ENCODE measurements around the gene MIA. TPM values are rescaled to one million over a fixed set of nuclear protein-coding genes. Genes with fewer than 3 reads are reported as not detected.

MIA gene
- total RNA-seq = not detected in 2 replicates

GRCh38 chr19:40774916-40775631 lies at the start of gene MIA:
Gene MIA (plus strand): TSS chr19:40775521. CDS start chr19:40775543, 22 bp downstream.

GRCh38 chr19:40750058-40750873 lies 25.1 kb upstream of the MIA start, which contains the start of gene ACTMAP:
Gene ACTMAP (minus strand): TSS chr19:40750477. CDS start chr19:40749803, 674 bp downstream.

GRCh38 chr19:40750874-40751537 lies 24.3 kb upstream of the MIA start, which contains the start of gene SNRPA:
Gene SNRPA (plus strand): TSS chr19:40751203. CDS start chr19:40751409, 206 bp downstream.

GRCh38 chr19:40777937-40778705 lies 2.8 kb downstream of the MIA start, which contains the start of gene RAB4B:
Gene RAB4B (plus strand): TSS chr19:40778247. CDS start chr19:40778376, 129 bp downstream.

GRCh38 chr19:40798683-40799557 lies 23.6 kb downstream of the MIA start, which contains the start of gene EGLN2:
Gene EGLN2 (plus strand): TSS chr19:40799191. CDS start chr19:40800573, 1,382 bp downstream.

Other genes starting within 250 kb of the MIA start
- gene SHKBP1, start 198.6 kb upstream of the MIA start, total RNA-seq = 56.2 and 72.0 TPM in 2 replicates
- gene LTBP4, start 174.2 kb upstream of the MIA start, total RNA-seq = 45.9 and 59.1 TPM in 2 replicates
- gene NUMBL, start 84.9 kb upstream of the MIA start, total RNA-seq = 37.2 and 43.6 TPM in 2 replicates
- gene COQ8B, start 58.6 kb upstream of the MIA start, total RNA-seq = 19.3 and 23.8 TPM in 2 replicates
- 17.8 and 17.9 TPM in 2 replicates for gene ITPKC, start 58.4 kb upstream of the MIA start, total RNA-seq
- gene ACTMAP, start 25.0 kb upstream of the MIA start, total RNA-seq = 1.6 and 2.9 TPM in 2 replicates
- gene SNRPA, start 24.3 kb upstream of the MIA start, total RNA-seq = 36.8 and 62.7 TPM in 2 replicates
- gene RAB4B, start 2.7 kb downstream of the MIA start, total RNA-seq = 28.9 and 30.1 TPM in 2 replicates
- 64.8 and 99.0 TPM in 2 replicates for gene EGLN2, start 23.7 kb downstream of the MIA start, total RNA-seq
- not detected in 2 replicates for gene CYP2A6, start 74.9 kb downstream of the MIA start, total RNA-seq
- gene CYP2A7, start 106.7 kb downstream of the MIA start, total RNA-seq = not detected in 2 replicates
- not detected in 2 replicates for gene CYP2B6, start 215.8 kb downstream of the MIA start, total RNA-seq

Measured in cardiac atrium fibroblast (primary cell).